ENCODE measurements around the gene JAM2. TPM values are rescaled to one million over a fixed set of nuclear protein-coding genes. Genes with fewer than 3 reads are reported as not detected.

The JAM2 gene
- total and polyA plus RNA-seq, 2 donors from 2014 or later: 6.0 to 12.0 TPM

GRCh38 chr21:25649146-25649545, 10.1 kb downstream of the JAM2 start:
- FAIRE-seq (no peak), DNase-seq (no peak)
- Histone ChIP-seq H3K9ac (ENCODE audit: low read length in 3 of 3) (no peak overlapping the region), H3K4me1 (ENCODE audit: control insufficient read depth in 2 of 3, insufficient read depth in 2 of 3, low read depth in 1 of 3, low read length in 3 of 3) (no peaks in the 10 kb centered on the region), H3K9me3 (ENCODE audit: control insufficient read depth in 2 of 3, insufficient read depth in 1 of 3, low read length in 3 of 3) (no peaks in the 10 kb centered on the region), H3K36me3 (ENCODE audit: control insufficient read depth in 2 of 3, insufficient read depth in 3 of 3, low read length in 3 of 3) (no peaks in the 10 kb centered on the region), H3K27ac (ENCODE audit: low read depth in 2 of 2, low read length in 2 of 2) (no peak overlapping the region), H3K4me3 (ENCODE audit: low read length in 3 of 3) (no peak overlapping the region), H3K27me3 (ENCODE audit: control insufficient read depth, insufficient read depth, low read length) (no peaks in the 10 kb centered on the region)
- TF ChIP-seq CTCF (IDR thresholded peaks at IDR 0.05; ENCODE audit: borderline replicate concordance, extremely low read depth, insufficient read depth): no peak
- intact Hi-C loops (cut with DNase I): no loop called here

GRCh38 chr21:25656412-25656811, 17.4 kb downstream of the JAM2 start:
- H3K27me3 ChIP-seq (ENCODE audit: control insufficient read depth, insufficient read depth, low read length): no peaks in the 10 kb centered on the region
- no peaks in the 10 kb centered on the region for H3K36me3 ChIP-seq (ENCODE audit: control insufficient read depth in 2 of 3, insufficient read depth in 3 of 3, low read length in 3 of 3)
- no peak overlapping the region for H3K9ac ChIP-seq (ENCODE audit: low read length in 3 of 3)
- TF ChIP-seq CTCF (IDR thresholded peaks at IDR 0.05; ENCODE audit: borderline replicate concordance, extremely low read depth, insufficient read depth): no peak
- no peak overlapping the region for H3K27ac ChIP-seq (ENCODE audit: low read depth in 2 of 2, low read length in 2 of 2)
- intact Hi-C loops (cut with DNase I): no loop called here
- no peak overlapping the region for H3K4me3 ChIP-seq (ENCODE audit: low read length in 3 of 3)
- FAIRE-seq: no peak
- no peak for DNase-seq
- H3K9me3 ChIP-seq (ENCODE audit: control insufficient read depth in 2 of 3, insufficient read depth in 1 of 3, low read length in 3 of 3): no peaks in the 10 kb centered on the region
- no peaks in the 10 kb centered on the region for H3K4me1 ChIP-seq (ENCODE audit: control insufficient read depth in 2 of 3, insufficient read depth in 2 of 3, low read depth in 1 of 3, low read length in 3 of 3)

- FAIRE-seq (no peak), DNase-seq (no peak)
- no peak overlapping the region for H3K27ac ChIP-seq (ENCODE audit: low read depth in 2 of 2, low read length in 2 of 2)
- H3K27me3 ChIP-seq (ENCODE audit: control insufficient read depth, insufficient read depth, low read length): no peaks in the 10 kb centered on the region
- intact Hi-C loops (cut with DNase I): no loop called here
- no peaks in the 10 kb centered on the region for H3K9me3 ChIP-seq (ENCODE audit: control insufficient read depth in 2 of 3, insufficient read depth in 1 of 3, low read length in 3 of 3)
- no peaks in the 10 kb centered on the region for H3K4me1 ChIP-seq (ENCODE audit: control insufficient read depth in 2 of 3, insufficient read depth in 2 of 3, low read depth in 1 of 3, low read length in 3 of 3)
- no peak for TF ChIP-seq CTCF (IDR thresholded peaks at IDR 0.05; ENCODE audit: borderline replicate concordance, extremely low read depth, insufficient read depth)
- no peak overlapping the region for H3K9ac ChIP-seq (ENCODE audit: low read length in 3 of 3)
- H3K36me3 ChIP-seq (ENCODE audit: control insufficient read depth in 2 of 3, insufficient read depth in 3 of 3, low read length in 3 of 3): no peaks in the 10 kb centered on the region
- no peak overlapping the region for H3K4me3 ChIP-seq (ENCODE audit: low read length in 3 of 3)
These were observed 18.1 kb downstream of the JAM2 start for GRCh38 chr21:25657140-25657539.

GRCh38 chr21:25658427-25659035, 19.5 kb downstream of the JAM2 start:
- Histone ChIP-seq H3K9ac (ENCODE audit: low read length in 3 of 3) (no peak overlapping the region), H3K36me3 (ENCODE audit: control insufficient read depth in 2 of 3, insufficient read depth in 3 of 3, low read length in 3 of 3) (no peaks in the 10 kb centered on the region), H3K4me3 (ENCODE audit: low read length in 3 of 3) (no peak overlapping the region), H3K27ac (ENCODE audit: low read depth in 2 of 2, low read length in 2 of 2) (no peak overlapping the region), H3K4me1 (ENCODE audit: control insufficient read depth in 2 of 3, insufficient read depth in 2 of 3, low read depth in 1 of 3, low read length in 3 of 3) (no peaks in the 10 kb centered on the region), H3K9me3 (ENCODE audit: control insufficient read depth in 2 of 3, insufficient read depth in 1 of 3, low read length in 3 of 3) (no peaks in the 10 kb centered on the region), H3K27me3 (ENCODE audit: control insufficient read depth, insufficient read depth, low read length) (no peaks in the 10 kb centered on the region)
- FAIRE-seq: no peak
- no peak for DNase-seq
- no peak for TF ChIP-seq CTCF (IDR thresholded peaks at IDR 0.05; ENCODE audit: borderline replicate concordance, extremely low read depth, insufficient read depth)
- intact Hi-C loops (cut with DNase I): no loop called here
